Neural crest cell (in vitro differentiated cells): ENCODE measurements around the gene ZACN. TPM values are rescaled to one million over a fixed set of nuclear protein-coding genes. Genes with fewer than 3 reads are reported as not detected.
A peak's percentile ranks its signal among the peaks of the same experiment; 100 is the strongest.

Experiments used
- DNase-seq: peaks from one replicate; pipeline ENCODE4 v3.0.0; 2021; ENCODE audit warnings: low read depth, mixed read lengths, low spot score
- H3K27ac Mint-ChIP-seq: one replicate; pipeline ENCODE4 v1.8.0; 2021; ENCODE audit warnings: mild to moderate bottlenecking, mixed read lengths; ENCODE audit not compliant: unreplicated experiment
- H3K27me3 Mint-ChIP-seq: 2 replicates; pipeline ENCODE4 v1.8.0; 2021; ENCODE audit warnings: low read depth, mild to moderate bottlenecking, mixed read lengths
- H3K36me3 Mint-ChIP-seq: 2 replicates; pipeline ENCODE4 v1.8.0; 2021; ENCODE audit warnings: low read depth, mild to moderate bottlenecking, mixed read lengths
- H3K4me1 Mint-ChIP-seq: 2 replicates; pipeline ENCODE4 v1.8.0; 2021; ENCODE audit warnings: mixed read lengths
- H3K4me3 Mint-ChIP-seq: one replicate; pipeline ENCODE4 v1.8.0; 2021; ENCODE audit warnings: mild to moderate bottlenecking, mixed read lengths
- H3K9me3 Mint-ChIP-seq: 2 replicates; pipeline ENCODE4 v1.8.0; 2021; ENCODE audit warnings: mixed read lengths
- CTCF ChIP-seq: fragments of 200-600 bp; sonication (generic); conservative IDR thresholded peaks from 2 replicates; pipeline ENCODE4 v1.5.0; 2021; ENCODE audit warnings: antibody characterized with exemption, mild to moderate bottlenecking
- total RNA-seq: library from RNA; stranded (reverse); gene quantifications from 2 replicates; pipeline ENCODE4 v1.2.1, GENCODE V29; 2021

The ZACN gene
- total RNA-seq, 1 donor from 2014 or later: 0.19 TPM

- no peaks in the 10 kb centered on the region for H3K4me1 Mint-ChIP-seq
- no peak for DNase-seq
- no peaks in the 10 kb centered on the region for H3K9me3 Mint-ChIP-seq
- H3K36me3 Mint-ChIP-seq: peaks cover 20% of the 10 kb centered on the region
- H3K27me3 Mint-ChIP-seq: no peaks in the 10 kb centered on the region
- H3K27ac Mint-ChIP-seq: no peak overlapping the region
- H3K4me3 Mint-ChIP-seq: no peak overlapping the region
- no peak for TF ChIP-seq CTCF
These were observed 15.0 kb upstream of the ZACN start for GRCh38 chr17:76063875-76064546.

- no peak overlapping the region for H3K4me3 Mint-ChIP-seq
- peaks cover 16% of the 10 kb centered on the region for H3K36me3 Mint-ChIP-seq
- TF ChIP-seq CTCF: no peak
These were observed 13.2 kb upstream of the ZACN start for GRCh38 chr17:76065775-76066174.

GRCh38 chr17:76071531-76072147 is 7.3 kb upstream of the ZACN start:
- Mint-ChIP-seq H3K36me3 (peaks cover 4% of the 10 kb centered on the region), H3K27ac (peak overlapping the region; percentile 96), H3K4me3 (peak overlapping the region; percentile 91), H3K9me3 (no peaks in the 10 kb centered on the region), H3K27me3 (peaks cover 37% of the 10 kb centered on the region), H3K4me1 (peaks cover 35% of the 10 kb centered on the region)
- no peak for DNase-seq
- no peak for TF ChIP-seq CTCF

More at GRCh38 chr17:76065775-76066174, 13.2 kb upstream of the ZACN start:
- Mint-ChIP-seq H3K27me3 (no peaks in the 10 kb centered on the region), H3K4me1 (peaks cover 7% of the 10 kb centered on the region), H3K9me3 (no peaks in the 10 kb centered on the region), H3K27ac (no peak overlapping the region)
- no peak for DNase-seq

- Mint-ChIP-seq H3K27me3 (peaks cover 43% of the 10 kb centered on the region), H3K36me3 (no peaks in the 10 kb centered on the region), H3K27ac (peak within 1 kb of the TSS; percentile 96), H3K9me3 (no peaks in the 10 kb centered on the region), H3K4me3 (peak within 1 kb of the TSS; percentile 91), H3K4me1 (peaks cover 35% of the 10 kb centered on the region)
- TF ChIP-seq CTCF: no peak
- DNase-seq: peak; percentile 88
These were observed 6.7 kb upstream of the ZACN start, which contains the start of gene SRP68 for GRCh38 chr17:76072148-76072858. SRP68 (minus strand) TSS chr17:76072517; CDS start chr17:76072491, 26 bp downstream.

GRCh38 chr17:76074390-76075363 is 4.3 kb upstream of the ZACN start, which contains the start of gene GALR2:
GALR2 (plus strand) TSS chr17:76074781; CDS start chr17:76074884, 103 bp downstream.
- Mint-ChIP-seq H3K27me3 (peaks cover 67% of the 10 kb centered on the region), H3K27ac (no peak within 1 kb of the TSS), H3K9me3 (no peaks in the 10 kb centered on the region), H3K4me1 (peaks cover 35% of the 10 kb centered on the region), H3K36me3 (no peaks in the 10 kb centered on the region), H3K4me3 (peak within 1 kb of the TSS; percentile 78)
- peak; percentile 9 for DNase-seq
- TF ChIP-seq CTCF: no peak
